Esophagus squamous epithelium (tissue), 4 donors: ENCODE data around the gene SLC6A4.

Source experiments
- POLR2A ChIP-seq, 4 donors: fragments of 450-650 bp; IDR thresholded peaks; one replicate each; pipeline ENCODE4 v1.6.1; 2017; ENCODE audit warnings: antibody characterized with exemption in 4 of 4, mild to moderate bottlenecking in 4 of 4, moderate library complexity in 3 of 4
- TF ChIP-seq, protein P1 (sequence below), 6 experiments: fragments of 450-650 bp in 4 of 6; fragments of 200-600 bp in 2 of 6; sonication (generic) in 2 of 6; IDR thresholded peaks; one replicate each; pipeline ENCODE4 v1.5.1; 2016 to 2019; ENCODE audit warnings: antibody characterized with exemption in 6 of 6, mild to moderate bottlenecking in 4 of 6, moderate library complexity in 4 of 6

DNA sequence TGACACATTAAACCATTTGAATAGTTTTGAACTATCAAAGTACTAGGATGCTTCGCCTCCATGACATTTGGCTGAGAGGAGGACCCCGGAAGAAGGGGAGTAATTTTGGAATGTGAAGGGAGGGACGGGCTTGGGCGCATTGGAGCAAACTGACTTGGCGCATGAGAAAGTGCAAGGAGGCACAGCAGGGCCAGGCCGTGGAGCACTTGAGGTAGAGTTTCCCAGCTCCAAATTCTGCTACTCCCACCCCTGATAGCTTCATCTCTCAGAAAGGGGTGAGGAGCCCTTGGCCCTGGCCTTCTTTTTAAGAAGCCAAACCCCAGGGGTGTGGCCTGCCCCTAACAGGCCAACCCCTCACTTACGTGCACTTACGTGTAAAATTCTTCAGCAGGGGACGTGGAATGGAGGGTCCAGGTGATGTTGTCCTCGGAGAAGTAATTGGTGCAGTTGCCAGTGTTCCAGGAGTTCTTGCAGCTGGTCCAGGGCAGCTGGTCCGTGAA, 17.7 kb downstream of the SLC6A4 start:
- TF ChIP-seq, protein P1, sequence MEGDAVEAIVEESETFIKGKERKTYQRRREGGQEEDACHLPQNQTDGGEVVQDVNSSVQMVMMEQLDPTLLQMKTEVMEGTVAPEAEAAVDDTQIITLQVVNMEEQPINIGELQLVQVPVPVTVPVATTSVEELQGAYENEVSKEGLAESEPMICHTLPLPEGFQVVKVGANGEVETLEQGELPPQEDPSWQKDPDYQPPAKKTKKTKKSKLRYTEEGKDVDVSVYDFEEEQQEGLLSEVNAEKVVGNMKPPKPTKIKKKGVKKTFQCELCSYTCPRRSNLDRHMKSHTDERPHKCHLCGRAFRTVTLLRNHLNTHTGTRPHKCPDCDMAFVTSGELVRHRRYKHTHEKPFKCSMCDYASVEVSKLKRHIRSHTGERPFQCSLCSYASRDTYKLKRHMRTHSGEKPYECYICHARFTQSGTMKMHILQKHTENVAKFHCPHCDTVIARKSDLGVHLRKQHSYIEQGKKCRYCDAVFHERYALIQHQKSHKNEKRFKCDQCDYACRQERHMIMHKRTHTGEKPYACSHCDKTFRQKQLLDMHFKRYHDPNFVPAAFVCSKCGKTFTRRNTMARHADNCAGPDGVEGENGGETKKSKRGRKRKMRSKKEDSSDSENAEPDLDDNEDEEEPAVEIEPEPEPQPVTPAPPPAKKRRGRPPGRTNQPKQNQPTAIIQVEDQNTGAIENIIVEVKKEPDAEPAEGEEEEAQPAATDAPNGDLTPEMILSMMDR (IDR thresholded peaks at IDR 0.05) = no peak
- TF ChIP-seq POLR2A (IDR thresholded peaks at IDR 0.05) = no peak
